K562 (cell line): ENCODE data around the gene MFSD11.

ENCODE experiments used
- POLR2A ChIP-seq: fragments of 450-650 bp; conservative IDR thresholded peaks from 2 replicates; pipeline ENCODE4 v1.6.1; 2016
- ZNF174 ChIP-seq: fragments of 250-450 bp; sonication (Bioruptor Pico); IDR thresholded peaks from 2 replicates; pipeline ENCODE4 v1.4.0; 2020; ENCODE audit warnings: mild to moderate bottlenecking
- TF ChIP-seq, protein P1 (sequence below), 3 experiments: IDR thresholded peaks in 2 of 3; conservative IDR thresholded peaks in 1 of 3; 2 replicates each; pipeline ENCODE4 v1.5.1; 2011 to 2012; ENCODE audit warnings: low read length in 3 of 3, mild to moderate bottlenecking in 3 of 3, control low read depth in 2 of 3, improper control_type of control experiment in 1 of 3, inconsistent platforms in 1 of 3, low read depth in 1 of 3, mixed read lengths in 1 of 3, moderate library complexity in 1 of 3; ENCODE audit not compliant: insufficient read depth in 2 of 3

DNA sequence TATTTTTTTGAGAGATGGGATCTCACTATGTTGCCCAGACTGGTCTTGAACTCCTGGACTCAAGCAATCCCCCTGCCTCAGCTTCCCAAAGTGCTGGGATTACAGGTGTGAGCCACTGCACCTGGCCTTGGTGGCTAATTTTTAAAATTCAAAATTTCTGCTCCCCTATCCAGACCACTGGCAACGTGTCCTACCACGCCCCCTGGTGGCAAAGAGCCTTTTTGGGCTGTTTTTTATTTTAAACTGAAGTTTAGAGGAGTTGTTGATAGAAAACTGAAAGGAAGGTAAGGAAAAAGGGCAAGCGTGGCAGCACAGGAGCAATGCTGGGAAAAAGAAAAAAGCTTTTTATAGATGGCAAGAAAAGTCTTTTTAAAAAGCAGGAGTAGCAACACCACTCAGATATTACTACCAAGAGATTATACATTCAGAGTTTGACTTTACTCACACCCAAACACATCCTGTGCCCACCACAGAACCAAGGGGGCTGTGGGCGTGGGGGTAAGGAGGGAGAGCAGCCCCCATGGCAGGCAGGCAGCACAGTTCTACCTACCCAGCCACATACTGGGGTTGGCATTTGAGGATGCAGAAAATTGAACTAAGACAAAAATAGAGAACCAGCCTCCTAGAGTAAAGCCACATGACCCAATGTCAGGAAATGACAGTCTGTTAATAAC lies 23.0 kb upstream of the MFSD11 start:
- TF ChIP-seq, protein P1, sequence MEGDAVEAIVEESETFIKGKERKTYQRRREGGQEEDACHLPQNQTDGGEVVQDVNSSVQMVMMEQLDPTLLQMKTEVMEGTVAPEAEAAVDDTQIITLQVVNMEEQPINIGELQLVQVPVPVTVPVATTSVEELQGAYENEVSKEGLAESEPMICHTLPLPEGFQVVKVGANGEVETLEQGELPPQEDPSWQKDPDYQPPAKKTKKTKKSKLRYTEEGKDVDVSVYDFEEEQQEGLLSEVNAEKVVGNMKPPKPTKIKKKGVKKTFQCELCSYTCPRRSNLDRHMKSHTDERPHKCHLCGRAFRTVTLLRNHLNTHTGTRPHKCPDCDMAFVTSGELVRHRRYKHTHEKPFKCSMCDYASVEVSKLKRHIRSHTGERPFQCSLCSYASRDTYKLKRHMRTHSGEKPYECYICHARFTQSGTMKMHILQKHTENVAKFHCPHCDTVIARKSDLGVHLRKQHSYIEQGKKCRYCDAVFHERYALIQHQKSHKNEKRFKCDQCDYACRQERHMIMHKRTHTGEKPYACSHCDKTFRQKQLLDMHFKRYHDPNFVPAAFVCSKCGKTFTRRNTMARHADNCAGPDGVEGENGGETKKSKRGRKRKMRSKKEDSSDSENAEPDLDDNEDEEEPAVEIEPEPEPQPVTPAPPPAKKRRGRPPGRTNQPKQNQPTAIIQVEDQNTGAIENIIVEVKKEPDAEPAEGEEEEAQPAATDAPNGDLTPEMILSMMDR (IDR thresholded peaks at IDR 0.05 in 2 of 3, conservative IDR thresholded peaks at IDR 0.05 in 1 of 3; ENCODE audit: insufficient read depth in 2 of 3, low read depth in 1 of 3, low read length in 3 of 3): peak; percentile 79 to 84 (median 82)
- TF ChIP-seq POLR2A: no peak
- TF ChIP-seq ZNF174 (CRISPR knock-in tag): no peak
